Endothelial cell of umbilical vein (primary cell): ENCODE data around the gene CENPVL3.

Source experiments
- CTCF ChIP-seq, 2 donors: IDR thresholded peaks; 1 replicate in 1 of 2; 2 replicates in 1 of 2; pipeline ENCODE4 v1.5.1; 2011; ENCODE audit warnings: low read length in 2 of 2, mild to moderate bottlenecking in 2 of 2, moderate library complexity in 2 of 2, control low read depth in 1 of 2, inconsistent platforms in 1 of 2, low read depth in 1 of 2; ENCODE audit not compliant: insufficient read depth in 1 of 2; ENCODE audit errors: extremely low read depth in 1 of 2
- EZH2 ChIP-seq: IDR thresholded peaks from 2 replicates; pipeline ENCODE4 v1.6.1; 2012; ENCODE audit warnings: borderline replicate concordance, low read depth, mild to moderate bottlenecking, moderate library complexity, low read length, inconsistent platforms; ENCODE audit not compliant: severe bottlenecking
- POLR2AphosphoS5 ChIP-seq: IDR thresholded peaks from 2 replicates; pipeline ENCODE4 v1.6.1; 2012; ENCODE audit warnings: low read depth, mild to moderate bottlenecking, control low read depth, low read length, moderate library complexity; ENCODE audit not compliant: insufficient read depth

GRCh38 chrX:51643377-51643776 is 24.7 kb upstream of the CENPVL3 start:
- TF ChIP-seq EZH2 (no peak), CTCF (IDR thresholded peaks at IDR 0.05; ENCODE audit: extremely low read depth in 1 of 2, insufficient read depth in 1 of 2, low read depth in 1 of 2, low read length in 2 of 2) (no peak), POLR2AphosphoS5 (no peak)
